HG03060 (cell line): ENCODE data around the gene SPOCK3.
"Not testable (repeated sequence)": the region's sequence is repeated elsewhere in the genome, so short reads cannot be mapped to it uniquely, and the experiment has no call there.

Experiments
- ATAC-seq: cut with Tn5 transposase; IDR thresholded peaks from one replicate; pipeline ENCODE4 v1.9.1; 2021; ENCODE audit warnings: low read depth, moderate number of reproducible peaks; ENCODE audit not compliant: unreplicated experiment

The SPOCK3 gene

DNA sequence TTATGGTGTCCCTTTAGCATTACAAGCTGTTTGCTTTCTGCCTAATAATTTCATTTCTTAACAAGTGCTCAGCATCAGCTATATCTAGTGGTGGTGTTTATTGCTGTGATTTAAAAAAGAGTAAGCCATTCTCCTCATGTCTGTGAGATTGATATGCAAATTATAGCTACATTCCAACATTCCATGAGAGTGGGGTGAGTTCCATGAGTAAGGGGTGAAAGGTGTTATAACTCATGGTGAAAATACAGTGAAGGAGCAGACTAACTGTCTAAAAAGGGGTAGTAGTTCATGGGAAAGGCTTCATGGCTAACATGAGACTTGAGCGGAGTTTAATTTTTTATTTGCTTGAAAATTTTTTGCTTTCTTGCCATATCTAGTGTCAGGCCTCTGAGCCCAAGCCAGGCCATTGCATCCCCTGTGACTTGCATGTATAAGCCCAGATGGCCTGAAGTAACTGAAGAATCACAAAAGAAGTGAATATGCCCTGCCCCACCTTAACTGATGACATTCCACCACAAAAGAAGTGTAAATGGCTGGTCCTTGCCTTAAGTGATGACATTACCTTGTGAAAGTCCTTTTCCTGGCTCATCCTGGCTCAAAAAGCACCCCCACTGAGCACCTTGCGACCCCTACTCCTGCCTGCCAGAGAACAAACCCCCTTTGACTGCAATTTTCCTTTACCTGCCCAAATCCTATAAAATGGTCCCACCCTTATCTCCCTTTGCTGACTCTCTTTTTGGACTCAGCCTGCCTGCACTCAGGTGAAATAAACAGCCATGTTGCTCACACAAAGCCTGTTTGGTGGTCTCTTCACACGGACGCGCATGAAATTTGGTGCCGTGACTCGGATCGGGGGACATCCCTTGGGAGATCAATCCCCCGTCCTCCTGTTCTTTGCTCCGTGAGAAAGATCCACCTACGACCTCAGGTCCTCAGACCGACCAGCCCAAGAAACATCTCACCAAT is 518.3 kb downstream of the SPOCK3 start:
- not testable (repeated sequence) for ATAC-seq

DNA sequence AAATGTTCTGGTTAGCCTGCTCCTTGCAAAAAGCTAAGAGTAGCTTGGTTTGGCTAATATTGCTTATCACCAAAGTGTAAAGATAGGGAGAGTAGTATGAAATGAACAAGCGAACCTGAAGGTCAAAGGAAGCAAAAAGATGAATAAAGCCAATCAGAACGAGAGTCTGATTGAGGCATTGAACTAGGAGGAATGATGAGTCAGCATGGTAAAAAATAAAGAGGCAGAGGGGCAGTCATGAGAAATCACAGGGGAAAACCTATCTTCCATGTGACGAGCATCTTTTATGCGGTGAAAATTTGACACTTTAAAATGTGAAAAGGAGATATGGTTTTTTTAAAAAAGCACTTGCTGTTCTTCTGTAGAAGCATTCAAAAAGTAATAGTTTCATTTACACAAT is 533.7 kb downstream of the SPOCK3 start:
- ATAC-seq = no peak

DNA sequence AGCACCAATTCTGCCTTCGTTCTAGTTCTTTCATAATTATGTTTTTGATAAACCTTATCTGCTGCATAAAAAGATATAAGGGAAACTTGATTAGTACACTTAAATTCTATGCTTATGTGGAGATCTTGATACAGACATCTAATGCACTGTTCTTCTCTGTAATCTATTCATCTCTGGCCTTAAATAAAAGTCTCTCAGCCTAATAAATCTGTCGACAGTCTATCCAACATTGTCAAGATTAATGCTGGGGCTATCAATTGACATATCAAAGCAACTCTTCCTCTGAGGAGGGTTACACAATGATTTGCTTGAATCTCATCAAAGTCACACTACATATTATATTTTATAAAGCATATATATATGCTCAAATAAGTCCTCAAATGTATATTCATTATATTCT is 545.5 kb downstream of the SPOCK3 start:
- ATAC-seq = no peak

DNA sequence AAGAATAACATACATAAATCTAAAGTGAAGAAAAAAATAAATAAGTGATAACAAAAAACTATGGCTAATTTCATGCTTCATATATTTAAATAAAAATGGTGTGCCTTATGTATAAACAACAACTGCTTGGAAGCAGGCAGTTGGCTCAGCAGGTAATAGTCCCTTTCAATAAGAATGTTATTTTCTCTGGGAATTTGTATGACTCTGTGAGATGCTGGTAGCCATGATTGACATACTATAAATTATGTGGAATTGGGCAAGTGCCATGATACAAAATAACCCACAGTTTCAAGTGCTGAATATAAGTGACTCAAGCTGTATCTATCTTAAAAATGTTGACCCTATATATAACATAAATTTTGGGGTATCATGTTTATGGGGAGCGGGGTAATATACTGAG is 546.5 kb downstream of the SPOCK3 start:
- ATAC-seq = no peak
